Central memory CD8-positive, alpha-beta T cell (primary cell): ENCODE results near the gene NUDT8.
"Not testable (repeated sequence)": the region's sequence is repeated elsewhere in the genome, so short reads cannot be mapped to it uniquely, and the experiment has no call there.

Experiments
- ATAC-seq: fragments of 150-1000 bp; cut with Tn5 transposase; replicated peaks from 2 replicates; pipeline ENCODE4 v1.10.0; 2022; ENCODE audit warnings: mild to moderate bottlenecking, moderate FRiP score, moderate number of reproducible peaks; ENCODE audit not compliant: poor library complexity, severe bottlenecking; ENCODE audit errors: extremely low read depth
- DNase-seq, 2 donors: peaks; one replicate each; pipeline ENCODE4 v3.0.0; 2021; ENCODE audit warnings: low spot score in 2 of 2
- H3K27ac Mint-ChIP-seq: one replicate; pipeline ENCODE4 v1.8.0; 2022; ENCODE audit warnings: low read depth, mild to moderate bottlenecking, moderate library complexity, mixed read lengths
- H3K27me3 Mint-ChIP-seq: one replicate; pipeline ENCODE4 v1.8.0; 2022; ENCODE audit warnings: mixed read lengths
- H3K36me3 Mint-ChIP-seq: one replicate; pipeline ENCODE4 v1.8.0; 2022; ENCODE audit warnings: mild to moderate bottlenecking, moderate library complexity, mixed read lengths; ENCODE audit not compliant: insufficient read depth
- H3K4me1 Mint-ChIP-seq: one replicate; pipeline ENCODE4 v1.8.0; 2022; ENCODE audit warnings: mixed read lengths
- H3K4me3 Mint-ChIP-seq: one replicate; pipeline ENCODE4 v1.8.0; 2022; ENCODE audit warnings: mild to moderate bottlenecking, moderate library complexity, mixed read lengths
- H3K9me3 Mint-ChIP-seq: one replicate; pipeline ENCODE4 v1.8.0; 2022; ENCODE audit warnings: mixed read lengths

Gene NUDT8

DNA sequence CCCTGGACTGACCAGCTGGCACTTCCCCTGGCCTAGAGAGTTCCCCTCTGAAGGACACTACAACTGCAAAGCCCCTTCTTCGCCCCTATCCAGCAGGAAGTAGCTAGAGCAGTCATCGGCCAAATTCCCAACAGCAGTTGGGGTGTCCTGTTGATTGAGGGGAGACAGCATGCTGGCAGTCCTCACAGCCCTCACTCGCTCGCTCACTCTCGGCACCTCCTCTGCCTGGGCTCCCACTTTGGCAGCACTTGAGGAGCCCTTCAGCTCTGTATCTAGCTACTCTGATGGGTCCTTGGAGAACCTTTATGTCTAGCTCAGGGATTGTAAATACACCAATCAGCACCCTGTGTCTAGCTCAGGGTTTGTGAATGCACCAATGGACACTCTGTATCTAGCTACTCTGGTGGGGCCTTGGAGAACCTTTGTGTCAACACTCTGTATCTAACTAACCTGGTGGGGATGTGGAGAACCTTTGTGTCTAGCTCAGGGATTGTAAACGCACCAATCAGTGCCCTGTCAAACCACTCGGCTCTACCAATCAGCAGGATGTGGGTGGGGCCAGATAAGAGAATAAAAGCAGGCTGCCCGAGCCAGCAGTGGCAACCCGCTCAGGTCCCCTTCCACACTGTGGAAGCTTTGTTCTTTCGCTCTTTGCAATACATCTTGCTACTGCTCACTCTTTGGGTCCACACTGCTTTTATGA is 3.5 kb downstream of the NUDT8 start:
- not testable (repeated sequence) for ATAC-seq, H3K4me3 Mint-ChIP-seq, H3K27me3 Mint-ChIP-seq, H3K9me3 Mint-ChIP-seq, DNase-seq, H3K27ac Mint-ChIP-seq, H3K36me3 Mint-ChIP-seq
- peaks cover 12% of the 10 kb centered on the region for H3K4me1 Mint-ChIP-seq

DNA sequence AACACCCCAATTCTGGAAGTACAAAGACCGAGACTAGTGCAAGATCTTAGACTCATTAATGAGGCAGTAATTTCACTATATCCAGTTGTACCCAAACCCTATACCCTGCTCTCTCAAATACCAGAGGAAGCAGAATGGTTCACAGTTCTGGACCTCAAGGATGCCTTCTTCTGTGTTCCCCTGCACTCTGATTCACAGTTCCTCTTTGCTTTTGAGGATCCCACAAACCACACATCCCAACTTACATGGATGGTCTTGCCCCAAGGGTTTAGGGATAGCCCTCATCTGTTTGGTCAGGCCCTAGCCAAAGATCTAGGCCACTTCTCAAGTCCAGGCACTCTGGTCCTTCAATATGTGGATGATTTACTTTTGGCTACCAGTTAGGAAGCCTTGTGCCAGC is 5.9 kb downstream of the NUDT8 start:
- ATAC-seq, H3K36me3 Mint-ChIP-seq, H3K27ac Mint-ChIP-seq, H3K4me1 Mint-ChIP-seq, H3K27me3 Mint-ChIP-seq, H3K4me3 Mint-ChIP-seq, DNase-seq, H3K9me3 Mint-ChIP-seq: not testable (repeated sequence)

DNA sequence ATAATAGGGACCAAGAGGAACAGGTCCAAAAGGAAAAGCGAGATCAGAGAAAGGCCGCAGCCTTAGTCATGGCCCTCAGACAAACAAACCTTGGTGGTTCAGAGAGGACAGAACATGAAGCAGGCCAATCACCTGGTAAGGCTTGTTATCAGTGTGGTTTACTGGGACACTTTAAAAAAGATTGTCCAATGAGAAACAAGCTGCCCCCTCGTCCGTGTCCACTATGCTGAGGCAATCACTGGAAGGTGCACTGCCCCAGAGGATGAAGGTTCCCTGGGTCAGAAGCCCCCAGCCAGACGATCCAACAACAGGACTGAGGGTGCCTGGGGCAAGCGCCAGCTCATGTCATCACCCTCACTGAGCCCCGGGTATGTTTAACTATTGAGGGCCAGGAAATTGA is 6.8 kb downstream of the NUDT8 start:
- not testable (repeated sequence) for H3K4me3 Mint-ChIP-seq, H3K27ac Mint-ChIP-seq, ATAC-seq, H3K9me3 Mint-ChIP-seq, H3K4me1 Mint-ChIP-seq, H3K36me3 Mint-ChIP-seq, DNase-seq, H3K27me3 Mint-ChIP-seq

DNA sequence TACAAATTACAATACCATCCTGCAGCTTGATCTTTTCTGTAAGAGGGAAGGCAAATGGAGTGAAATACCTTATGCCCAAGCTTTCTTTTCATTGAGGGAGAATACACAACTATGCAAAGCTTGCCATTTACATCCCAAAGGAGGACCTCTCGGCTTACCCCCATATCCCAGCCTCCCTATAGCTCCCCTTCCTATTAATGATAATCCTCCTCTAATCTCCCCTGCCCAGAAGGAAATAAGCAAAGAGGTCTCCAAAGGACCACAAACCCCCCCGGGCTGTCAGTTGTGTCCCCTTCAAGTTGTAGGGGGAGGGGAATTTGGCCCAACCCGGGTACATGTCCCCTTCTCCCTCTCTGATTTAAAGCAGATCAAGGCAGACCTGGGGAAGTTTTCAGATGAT is 7.8 kb downstream of the NUDT8 start:
- H3K4me1 Mint-ChIP-seq, DNase-seq, H3K36me3 Mint-ChIP-seq, H3K4me3 Mint-ChIP-seq, H3K9me3 Mint-ChIP-seq, H3K27ac Mint-ChIP-seq, ATAC-seq, H3K27me3 Mint-ChIP-seq: not testable (repeated sequence)

DNA sequence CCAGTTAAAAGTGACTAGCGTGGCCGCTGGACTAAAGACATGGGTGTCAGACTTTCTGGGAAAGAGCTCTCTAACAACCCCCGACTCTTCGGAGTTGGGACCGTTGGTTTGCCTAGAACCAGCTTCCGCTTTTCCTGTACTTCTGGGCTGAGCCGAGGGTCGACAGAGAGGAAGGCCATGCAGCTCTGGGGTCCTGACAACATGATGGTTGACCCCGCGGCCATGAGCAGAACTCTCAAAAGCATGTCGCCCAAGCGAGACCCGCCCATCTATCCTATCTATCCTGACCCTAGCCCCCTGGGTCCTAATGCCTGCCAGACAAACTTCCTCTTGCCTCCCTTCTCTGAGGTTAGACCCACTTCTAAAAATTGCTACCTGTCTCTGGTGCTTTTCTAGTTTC is 9.1 kb downstream of the NUDT8 start:
- ATAC-seq, result not testable (repeated sequence)

DNA sequence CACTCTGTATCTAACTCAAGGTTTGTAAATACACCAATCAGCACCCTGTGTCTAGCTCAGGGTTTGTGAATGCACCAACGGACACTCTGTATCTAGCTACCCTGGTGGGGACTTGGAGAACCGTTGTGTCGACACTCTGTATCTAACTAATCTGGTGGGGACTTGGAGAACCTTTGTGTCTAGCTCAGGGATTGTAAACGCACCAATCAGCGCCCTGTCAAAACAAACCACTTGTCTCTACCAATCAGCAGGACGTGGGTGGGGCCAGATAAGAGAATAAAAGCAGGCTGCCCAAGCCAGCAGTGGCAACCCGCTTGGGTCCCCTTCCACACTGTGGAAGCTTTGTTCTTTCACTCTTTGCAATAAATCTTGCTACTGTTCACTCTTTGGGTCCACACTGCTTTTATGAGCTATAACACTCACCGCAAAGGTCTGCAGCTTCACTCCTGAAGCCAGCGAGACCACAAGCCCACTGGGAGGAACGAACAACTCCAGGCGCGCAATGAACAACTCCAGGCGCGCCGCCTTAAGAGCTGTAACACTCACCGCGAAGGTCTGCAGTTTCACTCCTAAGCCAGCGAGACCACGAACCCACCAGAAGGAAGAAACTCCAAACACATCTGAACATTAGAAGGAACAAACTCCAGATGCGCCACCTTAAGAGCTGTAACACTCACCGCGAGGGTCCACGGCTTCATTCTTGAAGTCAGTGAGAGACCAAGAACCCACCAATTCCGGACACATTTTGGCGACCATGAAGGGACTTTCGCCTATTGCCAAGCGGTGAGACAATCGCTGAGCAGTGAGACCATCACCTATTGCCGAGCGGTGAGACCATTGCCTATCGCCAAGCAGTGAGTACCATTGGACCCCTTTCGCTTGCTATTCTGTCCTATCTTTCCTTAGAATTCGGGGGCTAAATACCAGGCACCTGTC is 9.8 kb downstream of the NUDT8 start:
- H3K4me3 Mint-ChIP-seq, H3K36me3 Mint-ChIP-seq, H3K9me3 Mint-ChIP-seq, DNase-seq, H3K27ac Mint-ChIP-seq, ATAC-seq, H3K27me3 Mint-ChIP-seq: not testable (repeated sequence)
- H3K4me1 Mint-ChIP-seq, result peaks cover 23% of the 10 kb centered on the region

More for the DNA sequence above, 9.1 kb downstream of the NUDT8 start:
- H3K4me1 Mint-ChIP-seq, result peaks cover 17% of the 10 kb centered on the region
- not testable (repeated sequence) for H3K27ac Mint-ChIP-seq, H3K9me3 Mint-ChIP-seq, H3K36me3 Mint-ChIP-seq, DNase-seq, H3K4me3 Mint-ChIP-seq, H3K27me3 Mint-ChIP-seq

DNA sequence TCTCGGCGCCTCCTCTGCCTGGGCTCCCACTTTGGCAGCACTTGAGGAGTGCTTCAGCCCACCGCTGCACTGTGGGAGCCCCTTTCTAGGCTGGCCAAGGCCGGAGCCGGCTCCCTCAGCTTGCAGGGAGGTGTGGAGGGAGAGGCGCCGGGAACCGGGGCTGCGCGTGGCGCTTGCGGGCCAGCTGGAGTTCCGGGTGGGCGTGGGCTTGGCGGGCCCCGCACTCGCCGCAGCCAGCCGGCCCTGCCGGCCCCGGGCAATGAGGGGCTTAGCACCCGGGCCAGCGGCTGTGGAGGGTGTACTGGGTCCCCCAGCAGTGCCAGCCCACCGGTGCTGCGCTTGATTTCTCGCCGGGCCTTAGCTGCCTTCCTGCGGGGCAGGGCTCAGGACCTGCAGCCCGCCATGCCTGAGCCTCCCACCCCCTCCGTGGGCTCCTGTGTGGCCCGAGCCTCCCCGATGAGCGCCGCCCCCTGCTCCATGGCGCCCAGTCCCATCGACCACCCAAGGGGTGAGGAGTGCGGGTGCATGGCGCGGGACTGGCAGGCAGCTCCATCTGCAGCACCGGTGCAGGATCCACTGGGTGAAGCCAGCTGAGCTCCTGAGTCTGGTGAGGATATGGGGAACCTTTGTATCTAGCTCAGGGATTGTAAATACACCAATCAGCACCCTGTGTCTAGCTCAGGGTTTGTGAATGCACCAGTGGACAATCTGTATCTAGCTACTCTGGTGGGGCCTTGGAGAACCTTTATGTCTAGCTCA is 10.7 kb downstream of the NUDT8 start:
- not testable (repeated sequence) for H3K27me3 Mint-ChIP-seq, H3K9me3 Mint-ChIP-seq, DNase-seq, H3K36me3 Mint-ChIP-seq, ATAC-seq, H3K4me3 Mint-ChIP-seq, H3K27ac Mint-ChIP-seq
- H3K4me1 Mint-ChIP-seq, result peaks cover 32% of the 10 kb centered on the region

DNA sequence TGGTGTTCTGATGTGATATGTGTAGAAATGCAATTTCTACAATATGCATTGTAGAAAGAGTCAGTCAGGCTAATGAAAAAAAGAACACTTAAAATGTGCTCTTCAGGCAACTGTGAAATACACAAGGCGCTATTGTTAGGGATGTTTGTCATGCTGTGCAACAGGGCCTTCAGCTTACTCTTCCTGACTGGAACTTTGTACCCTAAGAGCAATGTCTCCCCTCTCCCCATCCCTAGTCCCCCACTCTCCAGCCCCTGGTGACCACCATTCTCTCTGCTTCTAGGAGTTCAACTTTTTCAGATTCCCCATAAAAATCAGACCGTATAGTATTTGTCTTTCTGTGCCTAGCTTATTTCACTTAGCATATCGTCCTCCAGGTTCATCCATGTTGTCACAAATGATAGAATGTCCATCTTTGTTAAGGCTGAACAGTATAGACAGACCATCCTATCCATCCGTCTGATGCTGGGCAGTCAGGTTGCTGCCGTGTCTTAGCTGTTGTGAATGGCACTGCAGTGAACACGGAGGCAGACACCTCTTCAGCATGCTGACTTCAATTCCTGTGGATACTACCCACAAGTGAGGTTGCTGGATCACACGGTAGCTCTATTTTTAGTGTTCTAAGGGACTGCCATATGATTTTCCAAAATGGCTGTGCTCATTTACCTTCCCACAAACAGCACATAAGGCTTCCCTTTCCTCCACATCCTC is 12.3 kb downstream of the NUDT8 start:
- ATAC-seq (no peak), DNase-seq (no peak)
- Mint-ChIP-seq H3K9me3 (no peaks in the 10 kb centered on the region), H3K4me3 (peak overlapping the region; percentile 78), H3K27me3 (no peaks in the 10 kb centered on the region), H3K4me1 (peaks cover 40% of the 10 kb centered on the region), H3K27ac (peak overlapping the region; percentile 63), H3K36me3 (peaks cover 13% of the 10 kb centered on the region)

DNA sequence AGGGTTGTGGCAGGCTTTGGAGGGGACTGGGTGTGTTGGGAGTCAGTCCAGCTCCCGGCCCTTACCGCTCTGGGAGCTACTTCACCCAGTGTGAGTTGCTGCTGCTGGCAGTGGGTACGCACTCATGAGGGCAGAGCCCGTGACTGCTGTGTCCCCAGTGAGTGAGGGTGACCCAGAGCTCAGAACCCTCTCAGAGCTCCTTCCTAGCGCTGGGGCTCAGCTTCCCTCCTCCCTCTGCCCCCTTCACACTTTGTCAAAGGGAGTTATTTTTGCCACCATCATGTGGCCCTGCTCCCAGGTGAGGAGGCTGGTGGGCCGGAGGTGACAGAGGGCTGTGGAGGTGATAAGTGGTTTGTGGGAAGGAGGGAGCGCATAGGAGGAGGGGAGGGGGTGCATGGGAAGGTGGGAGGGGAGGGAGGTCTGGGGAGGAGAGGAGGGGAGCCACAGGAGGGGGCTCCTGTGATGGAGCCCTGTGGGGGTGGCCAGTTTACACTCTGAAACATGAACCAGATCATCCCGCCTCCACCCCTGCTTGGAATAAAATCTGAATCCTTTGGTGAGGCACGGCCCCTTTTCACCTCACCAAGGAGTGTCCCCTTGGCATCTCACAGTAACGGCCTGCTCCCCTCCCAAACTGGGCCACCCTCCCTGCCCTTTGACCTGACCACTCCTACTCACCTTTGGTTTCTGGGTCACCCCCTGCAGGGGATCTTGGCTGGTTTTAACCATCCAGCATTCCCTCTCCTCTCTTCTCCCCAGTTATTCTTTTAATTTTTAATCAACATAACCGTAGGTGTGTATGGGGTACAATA is 13.1 kb downstream of the NUDT8 start:
- Mint-ChIP-seq H3K4me1 (peaks cover 40% of the 10 kb centered on the region), H3K27me3 (no peaks in the 10 kb centered on the region), H3K27ac (peak overlapping the region; percentile 75), H3K36me3 (peaks cover 18% of the 10 kb centered on the region), H3K9me3 (no peaks in the 10 kb centered on the region), H3K4me3 (peak overlapping the region; percentile 78)
- no peak for ATAC-seq
- DNase-seq, result no peak

DNA sequence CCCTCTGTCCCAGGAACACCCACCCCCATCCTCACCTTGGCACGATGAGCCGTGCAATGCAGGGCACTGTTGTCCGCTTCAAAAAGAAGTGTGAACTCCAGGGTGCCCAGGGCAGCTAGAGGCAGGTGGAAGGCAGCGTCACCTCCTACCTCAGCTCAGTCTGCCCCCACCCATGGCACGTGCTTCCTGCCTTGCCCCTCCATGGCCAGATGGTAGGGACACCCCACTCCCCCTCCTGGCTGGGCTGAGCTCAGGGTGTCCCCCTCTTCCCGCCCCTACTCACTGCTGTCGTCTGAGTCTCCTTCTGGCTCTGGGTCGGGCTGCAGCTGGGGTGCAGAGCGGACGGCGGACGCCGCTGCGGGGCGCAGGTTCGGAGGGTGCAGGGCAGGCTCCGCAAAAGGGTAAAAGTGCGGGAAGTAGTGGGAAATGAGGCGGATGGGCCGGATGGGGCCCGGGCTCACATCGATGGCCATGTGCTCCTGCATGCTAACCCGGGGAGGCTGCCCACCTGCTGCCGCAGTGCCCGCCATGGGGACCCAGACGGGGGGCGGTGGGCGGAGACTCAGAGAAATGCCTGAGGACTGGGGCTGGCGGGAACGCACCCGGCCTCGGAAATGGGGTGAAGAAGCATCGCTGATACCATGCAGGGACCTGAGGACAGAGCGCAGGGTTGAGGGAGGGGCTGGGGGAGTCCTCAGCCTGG is 13.9 kb downstream of the NUDT8 start:
- H3K9me3 Mint-ChIP-seq, result no peaks in the 10 kb centered on the region
- peaks cover 40% of the 10 kb centered on the region for H3K4me1 Mint-ChIP-seq
- peak overlapping the region; percentile 78 for H3K4me3 Mint-ChIP-seq
- H3K27me3 Mint-ChIP-seq, result no peaks in the 10 kb centered on the region
- H3K27ac Mint-ChIP-seq, result peak overlapping the region; percentile 75
- H3K36me3 Mint-ChIP-seq, result peaks cover 19% of the 10 kb centered on the region
- DNase-seq (no peak), ATAC-seq (no peak)
